Umbilical cord (tissue), 2 donors: Measurements from ENCODE around the gene ZNF576. TPM values are rescaled to one million over a fixed set of nuclear protein-coding genes. Genes with fewer than 3 reads are reported as not detected.
"Not testable (repeated sequence)": the region's sequence is repeated elsewhere in the genome, so short reads cannot be mapped to it uniquely, and the experiment has no call there.

Experiments used
- DNase-seq: peaks from one replicate; pipeline ENCODE4 v3.0.0-alpha.2; 2015; ENCODE audit warnings: low spot score
- total RNA-seq: library from RNA; depleted of rRNA; stranded (reverse); fragments of >200 nt; gene quantifications from one replicate; pipeline ENCODE4 v1.2.3, GENCODE V29; 2014; ENCODE audit warnings: low replicate concordance; ENCODE audit not compliant: insufficient read depth

Gene ZNF576
- total RNA-seq, 1 donor from 2014 or later: 15.9 TPM

- no peak for DNase-seq
These were observed 29.7 kb downstream of the ZNF576 start for GRCh38 chr19:43625918-43626579.

DNA sequence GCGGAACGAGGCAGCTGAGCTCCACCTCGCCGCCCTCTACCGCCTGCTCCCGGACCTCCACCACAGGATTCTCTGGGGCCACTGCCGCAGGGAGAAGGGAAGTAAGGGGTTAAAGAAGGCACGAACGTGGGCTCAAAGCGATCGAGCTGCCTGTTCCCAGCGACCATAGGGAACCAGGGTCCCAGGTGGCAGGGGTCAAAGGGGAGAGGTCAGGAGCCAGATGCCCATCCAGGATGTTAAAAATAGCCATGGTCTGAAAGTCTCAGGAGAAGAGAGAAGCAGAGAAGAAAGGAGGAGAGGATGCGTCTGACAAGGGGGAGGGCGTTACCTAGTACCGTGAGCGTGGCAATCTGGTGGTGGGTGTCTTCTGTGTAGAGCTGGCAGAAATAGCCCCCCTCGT, 30.4 kb downstream of the ZNF576 start:
- DNase-seq: no peak

DNA sequence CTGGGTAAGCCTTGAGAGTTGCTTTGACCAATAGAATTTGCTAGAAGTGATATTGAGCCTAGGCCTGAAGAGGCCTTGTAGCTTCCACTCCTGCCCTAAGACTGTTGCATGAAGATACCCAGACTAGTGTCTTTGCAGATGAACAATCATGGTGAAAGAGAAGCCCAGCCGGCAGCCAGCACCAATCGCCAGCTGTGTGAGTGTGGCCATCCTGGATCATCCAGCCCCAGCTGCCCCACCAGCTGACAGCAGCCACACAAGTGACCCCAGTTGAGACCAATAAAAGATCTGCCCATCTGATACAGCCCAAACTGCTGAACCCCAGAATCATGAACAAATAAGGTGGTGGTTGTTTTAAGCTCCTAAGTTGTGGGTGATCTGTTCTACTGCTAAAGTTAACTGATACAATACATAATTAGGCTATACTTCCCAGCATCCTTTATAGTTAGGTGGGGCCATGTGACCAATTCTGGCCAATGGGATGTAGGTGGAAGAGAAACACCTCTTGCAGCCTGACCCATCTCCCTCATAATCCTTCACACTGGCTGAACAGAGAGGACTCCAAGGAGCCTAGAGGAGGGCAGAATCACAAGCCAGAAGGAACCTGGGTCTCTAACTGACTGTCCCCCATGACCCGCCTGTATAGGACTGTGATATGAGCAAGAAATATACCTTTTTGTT, 32.4 kb downstream of the ZNF576 start:
- no peak for DNase-seq

DNA sequence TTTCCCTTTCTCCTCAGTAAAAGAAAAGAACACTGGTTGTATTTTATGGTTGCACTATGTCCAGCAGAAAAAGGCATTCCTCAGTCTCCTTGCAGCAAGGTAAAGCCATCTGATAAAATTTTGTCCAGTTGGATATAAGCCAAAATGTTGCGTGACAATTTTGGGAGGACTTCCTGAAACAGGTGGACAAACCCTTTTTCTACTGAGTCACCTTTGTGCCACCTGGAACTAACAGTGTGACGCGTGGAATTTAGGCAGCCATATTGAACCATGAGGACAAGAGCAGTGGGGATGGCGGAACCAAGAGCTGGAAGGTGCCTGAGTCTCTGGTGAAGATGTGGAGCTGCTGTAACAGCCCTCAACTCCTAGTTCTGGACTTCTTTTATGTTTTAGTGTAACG, 35.1 kb downstream of the ZNF576 start:
- DNase-seq: no peak

DNA sequence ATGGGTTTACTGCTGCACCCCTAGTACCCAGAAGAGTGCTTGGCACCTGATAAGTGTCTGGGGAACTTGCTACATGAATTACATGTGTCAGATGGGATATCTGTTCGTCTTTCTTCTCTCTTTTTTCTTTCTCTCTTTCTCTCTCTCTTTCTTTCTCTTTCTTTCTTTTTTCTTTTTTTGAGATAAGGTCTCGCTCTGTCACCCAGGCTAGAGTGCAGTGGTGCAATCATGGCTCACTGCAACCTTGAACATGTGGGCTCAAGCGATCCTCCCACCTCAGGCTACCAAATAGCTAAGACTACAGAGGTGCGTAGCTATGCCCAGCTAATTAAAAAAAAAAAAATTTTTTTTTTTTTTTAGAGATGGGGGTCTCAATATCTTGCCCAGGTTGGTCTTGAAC, 37.1 kb downstream of the ZNF576 start:
- DNase-seq: no peak

- DNase-seq: no peak
These were observed 37.7 kb downstream of the ZNF576 start for GRCh38 chr19:43634068-43634467.

GRCh38 chr19:43634506-43634871, 38.1 kb downstream of the ZNF576 start:
- no peak for DNase-seq

DNA sequence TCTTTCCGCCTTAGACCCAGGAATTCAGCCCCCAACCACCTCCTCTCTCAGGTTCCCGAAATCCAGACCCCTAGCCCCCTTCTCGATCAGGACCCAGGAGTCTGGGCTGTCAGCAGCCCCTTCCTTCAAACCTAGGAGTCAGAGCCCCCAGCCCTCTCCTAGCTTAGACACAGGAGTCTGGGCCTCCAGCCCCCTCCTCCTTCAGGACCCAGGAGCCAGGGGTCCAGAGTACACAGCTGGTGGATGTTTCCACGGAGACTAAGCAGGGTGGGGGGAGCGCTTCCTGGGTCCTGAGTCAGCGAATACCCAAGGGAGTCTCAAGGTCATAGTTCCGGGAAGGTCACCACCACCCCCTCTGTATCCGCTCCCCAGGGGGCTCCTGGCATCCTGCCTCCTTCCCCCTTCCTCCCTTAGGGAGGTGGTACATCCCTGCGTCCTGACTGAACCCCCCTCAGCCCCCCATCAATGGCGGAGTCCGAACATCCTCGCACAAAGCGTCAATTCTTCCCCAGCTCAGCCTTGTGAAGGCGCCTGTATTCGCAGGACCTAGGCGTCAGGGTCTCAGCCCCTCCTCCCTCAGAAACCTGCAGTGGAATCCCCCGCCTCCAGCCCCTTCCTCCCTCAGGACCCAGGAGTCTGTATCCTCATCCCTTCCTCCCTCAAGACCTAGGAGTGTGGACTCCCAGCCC, 38.6 kb downstream of the ZNF576 start:
- no peak for DNase-seq

GRCh38 chr19:43635561-43635940, 39.2 kb downstream of the ZNF576 start:
- DNase-seq: not testable (repeated sequence)

DNA sequence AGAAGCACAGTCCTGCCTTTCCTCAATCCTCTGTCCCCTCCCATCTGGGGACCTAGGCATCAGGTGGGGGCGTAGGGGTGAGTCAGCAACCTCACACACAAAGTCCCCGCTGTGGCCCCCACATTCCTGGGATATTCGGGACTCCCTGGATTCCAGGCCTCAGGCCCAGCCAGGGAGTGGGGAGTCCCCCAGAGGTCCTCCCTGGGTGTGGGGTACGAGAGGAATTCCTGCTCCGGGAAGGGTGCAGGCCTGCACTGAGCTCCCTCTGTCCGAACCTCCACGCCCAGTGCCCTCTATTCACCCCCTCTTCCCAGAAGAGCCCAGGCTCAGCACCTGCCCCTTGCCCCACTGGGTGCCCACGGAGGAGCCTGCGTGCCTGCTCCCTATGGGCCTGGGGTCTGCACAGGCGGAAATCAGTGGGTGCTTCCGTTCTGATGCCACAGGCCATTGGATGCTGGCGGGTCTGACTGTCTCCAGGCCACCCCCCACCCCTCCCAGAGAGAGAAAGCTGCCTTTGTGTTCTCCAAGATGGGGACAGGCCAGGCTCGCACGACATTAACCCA, 39.8 kb downstream of the ZNF576 start:
- no peak for DNase-seq

- DNase-seq: no peak
These were observed 42.0 kb downstream of the ZNF576 start for GRCh38 chr19:43638214-43638994.

DNA sequence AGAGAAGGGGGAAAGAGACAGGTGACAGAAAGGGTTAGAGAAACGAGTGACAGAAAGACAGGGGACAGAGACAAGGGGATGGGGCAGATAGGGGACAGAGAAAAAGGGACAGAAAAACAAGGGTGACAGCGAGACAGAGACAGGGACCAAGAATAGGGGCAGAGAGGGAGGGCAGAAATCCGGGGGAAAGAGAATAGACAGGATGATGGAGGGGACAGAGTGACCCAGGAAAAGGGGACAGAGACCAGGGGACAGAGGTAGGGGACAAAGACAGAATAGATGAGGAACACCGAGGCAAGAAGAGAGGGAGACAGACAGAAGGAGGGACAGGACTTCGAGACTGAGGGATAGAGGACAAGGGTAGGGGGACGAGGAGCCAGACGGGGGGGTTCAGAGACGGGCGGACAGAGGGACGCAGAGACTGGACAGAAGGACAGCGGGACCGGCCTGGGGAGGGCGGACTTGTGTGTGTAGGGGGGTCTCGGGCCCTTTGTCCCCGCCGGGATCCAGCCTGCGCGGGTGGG, 42.7 kb downstream of the ZNF576 start:
- DNase-seq: no peak

- DNase-seq: no peak
These were observed 43.4 kb downstream of the ZNF576 start, which contains the start of gene CADM4 for GRCh38 chr19:43639519-43640423. CADM4 (minus strand) TSS chr19:43639850; CDS start chr19:43639790, 60 bp downstream.

DNA sequence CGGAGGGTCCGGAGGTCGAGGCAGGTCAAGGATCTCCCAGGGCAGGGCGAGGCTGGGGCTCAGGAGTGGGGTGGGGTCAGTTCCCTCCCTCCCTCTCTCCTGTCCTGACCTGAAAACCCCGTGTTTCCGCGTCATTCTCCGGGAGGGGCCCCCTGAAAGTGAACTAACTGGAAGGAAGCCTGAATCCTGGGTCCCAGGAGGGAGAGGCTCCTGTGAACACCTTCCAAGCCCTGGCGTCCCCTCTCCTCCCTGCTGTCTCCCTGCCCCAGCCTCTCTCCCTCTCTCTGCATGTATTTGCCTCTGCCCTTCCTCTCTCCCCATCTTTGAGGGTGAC, 44.0 kb downstream of the ZNF576 start:
- no peak for DNase-seq

GRCh38 chr19:43641333-43641732, 44.9 kb downstream of the ZNF576 start:
- DNase-seq: no peak

- no peak for DNase-seq
These were observed 46.1 kb downstream of the ZNF576 start for GRCh38 chr19:43642531-43642930.

GRCh38 chr19:43643326-43643725, 46.9 kb downstream of the ZNF576 start:
- DNase-seq: no peak

DNA sequence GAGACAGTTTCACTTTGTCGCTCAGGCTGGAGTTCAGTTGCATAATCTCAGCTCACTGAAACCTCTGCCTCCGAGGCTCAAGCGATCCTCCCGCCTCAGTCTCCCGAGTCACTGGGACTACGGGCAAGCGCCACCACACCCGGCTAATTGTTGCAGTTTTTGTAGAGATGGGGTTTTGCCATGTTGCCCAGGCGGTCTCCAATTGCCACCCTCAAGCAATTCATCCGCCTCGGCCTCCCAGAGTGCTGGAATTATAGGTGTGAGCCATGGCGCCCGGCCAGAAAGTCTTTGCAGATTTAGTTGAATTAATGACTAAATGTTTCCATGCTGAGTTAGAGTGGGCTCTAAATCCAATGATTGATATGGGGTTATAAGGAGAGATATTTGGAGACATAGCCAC, 47.8 kb downstream of the ZNF576 start:
- no peak for DNase-seq

DNA sequence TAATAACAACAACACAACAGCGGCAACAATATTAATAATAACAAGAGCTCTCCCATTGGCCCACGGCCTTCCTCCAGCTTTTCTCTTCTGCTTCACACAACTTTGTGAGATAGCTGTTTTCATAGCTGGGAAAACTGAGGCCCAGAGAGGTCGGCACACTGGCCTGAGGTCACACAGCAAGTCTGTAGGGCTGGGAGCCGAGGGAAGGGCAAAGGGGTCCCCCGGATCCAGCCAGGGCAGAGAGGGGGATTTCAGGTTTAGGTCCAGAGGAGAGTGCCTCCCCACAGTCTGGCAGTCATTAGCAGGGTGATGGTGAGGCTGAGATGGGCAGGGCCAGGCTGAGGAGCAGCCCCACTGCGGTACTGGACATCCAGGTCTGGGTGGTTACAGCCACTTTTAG, 52.2 kb downstream of the ZNF576 start:
- no peak for DNase-seq

GRCh38 chr19:43649514-43649913, 53.1 kb downstream of the ZNF576 start:
- DNase-seq: no peak

DNA sequence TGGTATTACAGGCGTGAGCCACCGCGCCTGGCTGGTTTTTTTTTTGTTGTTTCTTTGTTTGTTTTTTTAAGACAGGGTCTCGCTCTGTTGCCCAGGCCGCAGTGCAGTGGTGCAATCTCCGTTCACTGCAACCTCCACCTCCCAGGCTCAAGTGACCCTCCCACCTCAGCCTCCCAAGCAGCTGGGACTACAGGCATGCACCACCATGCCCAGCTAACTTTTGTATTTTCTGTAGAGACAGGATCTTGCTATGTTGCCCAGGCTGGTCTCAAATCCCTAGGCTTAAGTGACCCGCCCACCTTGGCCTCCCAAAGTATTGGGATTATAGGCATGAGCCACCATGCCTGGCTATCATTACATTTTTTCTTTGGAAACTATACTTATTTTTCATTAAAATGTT, 53.9 kb downstream of the ZNF576 start:
- not testable (repeated sequence) for DNase-seq
